ENCODE results near the gene DRAP1. TPM values are rescaled to one million over a fixed set of nuclear protein-coding genes. Genes with fewer than 3 reads are reported as not detected.

DRAP1 gene
- total RNA-seq (2021) (111 to 129 TPM (median 114 TPM) in 3 replicates), Bru-seq, nascent RNA (percentile 66 among the genes with signal in this experiment)
- long read RNA-seq, experiment 1, transcript DRAP1-201 (7 exons, 989 nt): major isoform, 204 of 231 reads
- long read RNA-seq, experiment 1, transcript DRAP1-204 (7 exons, 695 nt): minor isoform, 12 of 231 reads
- long read RNA-seq, experiment 1, partial matches to known transcripts: 4 of 231 reads
- long read RNA-seq, experiment 1, other reads (novel, unspliced or antisense): 3 of 231 reads
- long read RNA-seq, experiment 2, transcript DRAP1-208 (6 exons, 751 nt): minor isoform, 10 of 155 reads
- long read RNA-seq, experiment 2, transcript DRAP1-209 (4 exons, 453 nt): minor isoform, 11 of 155 reads
- long read RNA-seq, experiment 2, transcript DRAP1-204 (7 exons, 695 nt): minor isoform, 6 of 155 reads
- long read RNA-seq, experiment 2, transcript DRAP1-201 (7 exons, 989 nt): major isoform, 106 of 155 reads
- long read RNA-seq, experiment 2, partial matches to known transcripts: 12 of 155 reads
- long read RNA-seq, experiment 2, other reads (novel, unspliced or antisense): 8 of 155 reads
- long read RNA-seq, experiment 3, transcript DRAP1-201 (7 exons, 989 nt): major isoform, 116 of 126 reads
- long read RNA-seq, experiment 3, partial matches to known transcripts: 0 of 126 reads
- long read RNA-seq, experiment 3, other reads (novel, unspliced or antisense): 5 of 126 reads

- Mint-ChIP-seq H3K36me3 (peaks cover 12% of the 10 kb centered on the region), H3K27ac (peak within 1 kb of the TSS; percentile 11), H3K27me3 (ENCODE audit: low read depth) (peaks cover 3% of the 10 kb centered on the region; the same call in 1 of the 2 replicates), H3K4me1 (peaks cover 18% of the 10 kb centered on the region), H3K4me3 (peak within 1 kb of the TSS; percentile 83), H3K9me3 (no peaks in the 10 kb centered on the region)
- peak; percentile 99 for DNase-seq (ENCODE audit: low spot score)
- ChIA-PET CTCF (interaction anchor here (1.0 to 2.3 kb wide), 5 partner anchors 13 to 35 kb away, joined by 3 to 23 read pairs (median 4); partner anchors contain the start of genes CCDC85B and FIBP), POLR2A (no interaction called here)
- ATAC-seq: peak; percentile 90
- TF ChIP-seq NFE2L1 (CRISPR knock-in tag; IDR thresholded peaks at IDR 0.05) (peak; percentile 49; the same call in 1 of the 2 replicates), SP1 (CRISPR knock-in tag; conservative IDR thresholded peaks at IDR 0.05) (peak; percentile 99), ZNF317 (CRISPR knock-in tag; IDR thresholded peaks at IDR 0.05; ENCODE audit: borderline replicate concordance, low read depth) (no peak), ZNF219 (CRISPR knock-in tag; IDR thresholded peaks at IDR 0.05; ENCODE audit: borderline replicate concordance) (no peak), USF1 (CRISPR knock-in tag; IDR thresholded peaks at IDR 0.05) (no peak; the same call in 1 of the 2 replicates), ZNF263 (CRISPR knock-in tag; IDR thresholded peaks at IDR 0.05; ENCODE audit: low read depth) (0 out of 2 replicates have a peak, but pooled peaks have one; percentile 31), ZBTB21 (CRISPR knock-in tag; IDR thresholded peaks at IDR 0.05; ENCODE audit: borderline replicate concordance) (0 out of 2 replicates have a peak, but pooled peaks have one; percentile 23), FOXJ3 (CRISPR knock-in tag; IDR thresholded peaks at IDR 0.05; ENCODE audit: borderline replicate concordance) (no peak), TCF7 (CRISPR knock-in tag; IDR thresholded peaks at IDR 0.05; ENCODE audit: low read depth) (no peak), ESRRA (CRISPR knock-in tag; IDR thresholded peaks at IDR 0.05; ENCODE audit: borderline replicate concordance) (no peak), MLX (CRISPR knock-in tag; IDR thresholded peaks at IDR 0.05) (no peak), ZNF138 (CRISPR knock-in tag; conservative IDR thresholded peaks at IDR 0.05) (no peak), ZNF423 (CRISPR knock-in tag; IDR thresholded peaks at IDR 0.05) (no peak), ZNF512 (CRISPR knock-in tag; IDR thresholded peaks at IDR 0.05; ENCODE audit: borderline replicate concordance) (no peak), ERG (CRISPR knock-in tag; IDR thresholded peaks at IDR 0.05) (no peak; the same call in 1 of the 2 replicates), OVOL2 (CRISPR knock-in tag; IDR thresholded peaks at IDR 0.05; ENCODE audit: borderline replicate concordance) (no peak), CREB1 (CRISPR knock-in tag; IDR thresholded peaks at IDR 0.05) (no peak), JUN (CRISPR knock-in tag; IDR thresholded peaks at IDR 0.05) (no peak), GTF2I (CRISPR knock-in tag; conservative IDR thresholded peaks at IDR 0.05) (no peak), PRDM15 (CRISPR knock-in tag; IDR thresholded peaks at IDR 0.05) (no peak), ZMAT4 (CRISPR knock-in tag; IDR thresholded peaks at IDR 0.05) (no peak), GABPB1 (CRISPR knock-in tag; IDR thresholded peaks at IDR 0.05) (peak; percentile 59), AR (CRISPR knock-in tag; IDR thresholded peaks at IDR 0.05) (no peak), ZNF232 (CRISPR knock-in tag; IDR thresholded peaks at IDR 0.05) (peak; percentile 82; the same call in 1 of the 2 replicates)
Observed at GRCh38 chr11:65919141-65919572, at the start of gene DRAP1. DRAP1 (plus strand) TSS chr11:65919426; CDS start chr11:65919502, 76 bp downstream.
